WTC11 (cell line): ENCODE results near the gene RABL2A.
"Not testable (repeated sequence)": the region's sequence is repeated elsewhere in the genome, so short reads cannot be mapped to it uniquely, and the experiment has no call there.

Experiments used
- ATF1 ChIP-seq: sonication (generic); formaldehyde crosslinking; IDR thresholded peaks from 2 replicates; pipeline ENCODE4 v1.8.1; 2023; ENCODE audit warnings: mild to moderate bottlenecking, moderate library complexity, missing genetic modification reagents
- ATF2 ChIP-seq: sonication (generic); formaldehyde crosslinking; IDR thresholded peaks from 2 replicates; pipeline ENCODE4 v1.8.1; 2022; ENCODE audit warnings: low read depth, missing genetic modification reagents, borderline replicate concordance
- CREB1 ChIP-seq: sonication (generic); formaldehyde crosslinking; IDR thresholded peaks from 2 replicates; pipeline ENCODE4 v1.8.0; 2023; ENCODE audit warnings: mild to moderate bottlenecking, missing genetic modification reagents
- CTCF ChIP-seq: fragments of 200-600 bp; IDR thresholded peaks from 2 replicates; pipeline ENCODE4 v1.8.0; 2022; ENCODE audit warnings: antibody characterized with exemption
- ESRRA ChIP-seq: sonication (generic); formaldehyde crosslinking; IDR thresholded peaks from 2 replicates; pipeline ENCODE4 v1.8.1; 2022; ENCODE audit warnings: mild to moderate bottlenecking, missing genetic modification reagents, borderline replicate concordance
- IRF1 ChIP-seq: sonication (generic); formaldehyde crosslinking; IDR thresholded peaks from 2 replicates; pipeline ENCODE4 v1.8.0; 2023; ENCODE audit warnings: missing genetic modification reagents
- MXD4 ChIP-seq: fragments of 250-450 bp; sonication (Bioruptor Pico); IDR thresholded peaks from 2 replicates; pipeline ENCODE4 v1.8.0; 2021; ENCODE audit warnings: mild to moderate bottlenecking, moderate library complexity, borderline replicate concordance
- NFE2L1 ChIP-seq: sonication (generic); formaldehyde crosslinking; IDR thresholded peaks from 2 replicates; pipeline ENCODE4 v1.8.1; 2023; ENCODE audit warnings: missing genetic modification reagents
- NR2C2 ChIP-seq: sonication (generic); formaldehyde crosslinking; IDR thresholded peaks from 2 replicates; pipeline ENCODE4 v1.8.0; 2022; ENCODE audit warnings: mild to moderate bottlenecking, missing genetic modification reagents
- PRDM15 ChIP-seq: sonication (generic); formaldehyde crosslinking; IDR thresholded peaks from 2 replicates; pipeline ENCODE4 v1.8.0; 2022; ENCODE audit warnings: missing genetic modification reagents
- SMAD3 ChIP-seq: sonication (generic); formaldehyde crosslinking; IDR thresholded peaks from 2 replicates; pipeline ENCODE4 v1.8.0; 2022; ENCODE audit warnings: missing genetic modification reagents, mild to moderate bottlenecking, borderline replicate concordance
- USF2 ChIP-seq: sonication (generic); formaldehyde crosslinking; IDR thresholded peaks from 2 replicates; pipeline ENCODE4 v1.8.1; 2023; ENCODE audit warnings: mild to moderate bottlenecking, missing genetic modification reagents, moderate library complexity
- ZNF138 ChIP-seq: sonication (generic); formaldehyde crosslinking; conservative IDR thresholded peaks from 2 replicates; pipeline ENCODE4 v1.8.1; 2022; ENCODE audit warnings: mild to moderate bottlenecking, moderate library complexity, missing genetic modification reagents
- ZNF416 ChIP-seq: fragments of 250-450 bp; sonication (Bioruptor Pico); IDR thresholded peaks from 2 replicates; pipeline ENCODE4 v1.9.0; 2021; ENCODE audit warnings: mild to moderate bottlenecking, inconsistent platforms

GRCh38 chr2:113578508-113578907, 48.6 kb upstream of the RABL2A start:
- TF ChIP-seq CTCF; CREB1 (CRISPR knock-in tag); USF2; NFE2L1; ATF1; IRF1 (CRISPR knock-in tag); ESRRA (CRISPR knock-in tag); ATF2; PRDM15 (CRISPR knock-in tag); SMAD3 (CRISPR knock-in tag); ZNF416; MXD4 (CRISPR knock-in tag); NR2C2 (CRISPR knock-in tag); ZNF138 (CRISPR knock-in tag): not testable (repeated sequence)
